Keratinocyte (primary cell): Measurements from ENCODE around the gene SPRED3.

Experiments
- EZH2 ChIP-seq: IDR thresholded peaks from one replicate; pipeline ENCODE4 v1.6.1; 2012; ENCODE audit warnings: inconsistent platforms, mild to moderate bottlenecking, low read length, moderate library complexity
- TF ChIP-seq, protein P1 (sequence below), 3 experiments: IDR thresholded peaks in 1 of 3; conservative IDR thresholded peaks in 1 of 3; optimal IDR thresholded peaks in 1 of 3; 2 replicates in 2 of 3; 3 replicates in 1 of 3; pipeline versions ENCODE3 to v1.5.1; 2011; ENCODE audit warnings: low read length in 3 of 3, mild to moderate bottlenecking in 3 of 3, moderate library complexity in 2 of 3, control low read depth in 1 of 3, inconsistent platforms in 1 of 3; ENCODE audit not compliant: insufficient read depth in 2 of 3; ENCODE audit errors: extremely low read depth in 1 of 3

DNA sequence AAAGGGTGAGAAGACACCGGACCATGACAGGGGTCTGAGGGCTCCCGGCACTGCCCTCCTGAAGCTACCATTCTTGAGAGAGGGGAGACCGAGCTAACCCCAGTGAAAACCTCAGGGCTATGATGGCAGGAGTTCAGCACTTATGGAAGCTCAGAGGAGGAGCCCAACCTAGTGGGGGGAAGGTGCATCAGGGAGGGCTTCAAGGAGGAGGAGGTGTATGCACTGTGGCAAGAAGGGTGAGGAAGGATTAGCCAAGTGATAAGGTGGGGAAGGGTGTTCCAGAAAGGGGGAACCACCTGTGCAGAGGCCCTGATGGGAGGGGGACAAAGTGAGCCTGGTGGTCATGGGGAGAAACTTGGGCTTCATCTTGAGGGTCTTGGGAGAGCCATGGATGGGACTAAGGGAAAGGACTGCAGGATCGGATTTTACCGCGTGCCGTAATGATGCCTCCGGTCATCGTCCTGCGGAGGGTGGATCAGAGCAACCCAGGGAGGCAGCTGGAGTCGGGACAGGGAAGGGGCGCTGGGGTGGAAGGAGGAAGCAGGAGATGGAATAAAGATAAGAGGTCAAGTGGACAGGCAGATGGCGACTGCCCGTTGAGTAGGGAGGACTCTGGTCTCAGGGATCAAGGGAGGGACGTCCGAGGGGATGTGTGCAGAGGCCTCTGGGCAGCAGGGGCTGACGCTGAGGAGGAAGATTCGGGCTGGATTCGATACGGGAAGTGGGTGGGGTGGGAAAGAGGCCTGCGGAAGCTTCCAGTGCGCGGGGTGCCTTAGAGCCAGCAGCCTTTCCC, 27.5 kb upstream of the SPRED3 start:
- TF ChIP-seq EZH2: no peak
- TF ChIP-seq, protein P1, sequence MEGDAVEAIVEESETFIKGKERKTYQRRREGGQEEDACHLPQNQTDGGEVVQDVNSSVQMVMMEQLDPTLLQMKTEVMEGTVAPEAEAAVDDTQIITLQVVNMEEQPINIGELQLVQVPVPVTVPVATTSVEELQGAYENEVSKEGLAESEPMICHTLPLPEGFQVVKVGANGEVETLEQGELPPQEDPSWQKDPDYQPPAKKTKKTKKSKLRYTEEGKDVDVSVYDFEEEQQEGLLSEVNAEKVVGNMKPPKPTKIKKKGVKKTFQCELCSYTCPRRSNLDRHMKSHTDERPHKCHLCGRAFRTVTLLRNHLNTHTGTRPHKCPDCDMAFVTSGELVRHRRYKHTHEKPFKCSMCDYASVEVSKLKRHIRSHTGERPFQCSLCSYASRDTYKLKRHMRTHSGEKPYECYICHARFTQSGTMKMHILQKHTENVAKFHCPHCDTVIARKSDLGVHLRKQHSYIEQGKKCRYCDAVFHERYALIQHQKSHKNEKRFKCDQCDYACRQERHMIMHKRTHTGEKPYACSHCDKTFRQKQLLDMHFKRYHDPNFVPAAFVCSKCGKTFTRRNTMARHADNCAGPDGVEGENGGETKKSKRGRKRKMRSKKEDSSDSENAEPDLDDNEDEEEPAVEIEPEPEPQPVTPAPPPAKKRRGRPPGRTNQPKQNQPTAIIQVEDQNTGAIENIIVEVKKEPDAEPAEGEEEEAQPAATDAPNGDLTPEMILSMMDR (optimal IDR thresholded peaks at IDR 0.05 in 1 of 3, IDR thresholded peaks at IDR 0.05 in 1 of 3, conservative IDR thresholded peaks at IDR 0.05 in 1 of 3; ENCODE audit: extremely low read depth in 1 of 3, insufficient read depth in 2 of 3, low read length in 3 of 3): no peak
